Progenitor cell of endocrine pancreas (in vitro differentiated cells): ENCODE results near the gene RUNDC3A. TPM values are rescaled to one million over a fixed set of nuclear protein-coding genes. Genes with fewer than 3 reads are reported as not detected.

Source experiments
- DNase-seq: peaks from one replicate; pipeline ENCODE4 v3.0.0; 2021; ENCODE audit warnings: low spot score; ENCODE audit not compliant: unreplicated experiment
- H3K27ac Mint-ChIP-seq: 2 replicates; pipeline ENCODE4 v1.8.0; 2021; ENCODE audit warnings: mild to moderate bottlenecking, moderate library complexity, mixed read lengths
- H3K27me3 Mint-ChIP-seq: 2 replicates; pipeline ENCODE4 v1.8.0; 2021; ENCODE audit warnings: mixed read lengths
- H3K36me3 Mint-ChIP-seq: 2 replicates; pipeline ENCODE4 v1.8.0; 2022; ENCODE audit warnings: mixed read lengths; ENCODE audit not compliant: insufficient read depth
- H3K4me1 Mint-ChIP-seq: 2 replicates; pipeline ENCODE4 v1.8.0; 2021; ENCODE audit warnings: low read depth, mixed read lengths
- H3K4me3 Mint-ChIP-seq: 2 replicates; pipeline ENCODE4 v1.8.0; 2021; ENCODE audit warnings: low read depth, mild to moderate bottlenecking, moderate library complexity, mixed read lengths
- H3K9me3 Mint-ChIP-seq: 2 replicates; pipeline ENCODE4 v1.8.0; 2021; ENCODE audit warnings: low read depth, mixed read lengths
- total RNA-seq: library from RNA; stranded (reverse); gene quantifications from 2 replicates; pipeline ENCODE4 v1.2.1, GENCODE V29; 2021
- TF ChIP-seq, protein P1 (sequence below): fragments of 200-600 bp; sonication (generic); IDR thresholded peaks from one replicate; pipeline ENCODE4 v1.5.0; 2021; ENCODE audit warnings: antibody characterized with exemption, mild to moderate bottlenecking; ENCODE audit not compliant: unreplicated experiment

RUNDC3A gene
- total RNA-seq, 1 donor from 2014 or later: 9.3 TPM

DNA sequence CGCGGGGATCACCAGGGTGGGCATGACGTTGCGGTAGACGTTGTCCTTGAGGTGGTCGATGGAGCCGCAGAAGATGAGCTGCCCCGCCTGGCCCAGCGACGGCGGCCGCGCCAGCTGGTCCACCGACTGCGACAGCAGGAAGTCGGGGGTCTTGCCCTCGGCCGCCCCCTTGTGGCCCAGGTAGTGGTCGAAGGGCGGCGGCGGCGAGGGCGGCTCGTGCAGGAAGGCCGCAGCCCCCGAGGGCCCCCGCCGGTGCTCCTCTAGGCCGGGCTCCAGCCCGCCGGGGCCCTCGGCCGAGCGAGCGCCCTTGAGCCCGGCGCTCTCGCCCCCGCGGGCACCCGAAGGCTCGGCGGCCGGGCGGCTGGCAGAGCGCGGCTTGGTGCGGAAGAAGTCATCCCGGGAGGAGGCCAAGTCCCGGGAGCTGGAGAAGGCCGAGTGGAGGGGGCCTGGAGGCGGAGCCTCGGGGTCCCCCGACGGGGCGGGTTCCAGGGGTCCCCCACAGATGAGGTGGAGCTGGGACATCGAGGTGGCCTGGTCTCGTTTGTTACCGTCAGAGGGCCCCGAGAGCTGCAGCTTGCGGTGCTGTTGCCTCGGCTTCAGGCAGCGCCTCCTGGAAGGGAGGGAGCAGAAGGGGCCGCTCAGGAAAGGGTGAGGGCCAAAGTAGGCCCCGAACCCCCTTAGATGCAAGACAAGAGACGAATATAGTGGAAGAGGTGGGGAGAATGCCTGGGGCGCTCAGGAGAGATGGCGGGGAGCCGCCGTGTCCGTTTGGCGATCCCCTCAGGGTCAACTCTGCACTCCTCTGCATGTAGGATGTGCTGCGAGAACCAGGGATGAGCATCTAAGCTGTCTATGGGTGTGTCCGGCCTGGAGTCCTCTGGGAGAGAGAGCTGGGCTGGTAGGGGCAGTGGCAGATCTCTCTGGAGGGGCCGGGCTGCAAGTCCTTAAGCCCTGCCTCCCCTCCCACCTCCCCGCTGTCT is 46.5 kb downstream of the RUNDC3A start:
- Mint-ChIP-seq H3K4me3 (no peak overlapping the region), H3K27me3 (peaks cover 7% of the 10 kb centered on the region), H3K4me1 (no peaks in the 10 kb centered on the region), H3K36me3 (peaks cover 11% of the 10 kb centered on the region), H3K27ac (no peak overlapping the region), H3K9me3 (no peaks in the 10 kb centered on the region)
- DNase-seq: peak; percentile 70
- TF ChIP-seq, protein P1, sequence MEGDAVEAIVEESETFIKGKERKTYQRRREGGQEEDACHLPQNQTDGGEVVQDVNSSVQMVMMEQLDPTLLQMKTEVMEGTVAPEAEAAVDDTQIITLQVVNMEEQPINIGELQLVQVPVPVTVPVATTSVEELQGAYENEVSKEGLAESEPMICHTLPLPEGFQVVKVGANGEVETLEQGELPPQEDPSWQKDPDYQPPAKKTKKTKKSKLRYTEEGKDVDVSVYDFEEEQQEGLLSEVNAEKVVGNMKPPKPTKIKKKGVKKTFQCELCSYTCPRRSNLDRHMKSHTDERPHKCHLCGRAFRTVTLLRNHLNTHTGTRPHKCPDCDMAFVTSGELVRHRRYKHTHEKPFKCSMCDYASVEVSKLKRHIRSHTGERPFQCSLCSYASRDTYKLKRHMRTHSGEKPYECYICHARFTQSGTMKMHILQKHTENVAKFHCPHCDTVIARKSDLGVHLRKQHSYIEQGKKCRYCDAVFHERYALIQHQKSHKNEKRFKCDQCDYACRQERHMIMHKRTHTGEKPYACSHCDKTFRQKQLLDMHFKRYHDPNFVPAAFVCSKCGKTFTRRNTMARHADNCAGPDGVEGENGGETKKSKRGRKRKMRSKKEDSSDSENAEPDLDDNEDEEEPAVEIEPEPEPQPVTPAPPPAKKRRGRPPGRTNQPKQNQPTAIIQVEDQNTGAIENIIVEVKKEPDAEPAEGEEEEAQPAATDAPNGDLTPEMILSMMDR: peak; percentile 76

DNA sequence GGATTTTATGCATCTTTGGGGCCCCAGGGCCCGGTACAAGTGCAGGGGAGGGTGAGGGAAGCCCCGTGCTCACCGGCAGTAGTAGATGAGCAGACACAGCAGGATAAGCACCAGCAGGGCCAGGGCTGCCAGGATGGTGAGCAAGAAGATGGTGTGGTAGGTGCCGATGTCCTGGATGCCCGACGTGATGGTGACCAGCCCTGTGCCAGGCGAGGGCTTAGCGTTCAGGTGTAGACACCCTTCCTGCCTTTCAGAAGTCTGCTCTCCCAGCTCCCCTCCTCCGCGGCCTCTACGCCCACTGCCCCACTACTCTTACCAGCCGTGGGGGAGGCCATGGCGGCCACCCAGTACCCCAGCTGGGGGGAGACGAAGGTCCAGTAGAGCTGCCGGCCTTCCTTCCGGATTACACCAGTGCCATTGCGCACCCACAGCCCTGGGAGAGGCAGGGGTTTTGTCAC is 47.3 kb downstream of the RUNDC3A start:
- Mint-ChIP-seq H3K4me1 (peaks cover 4% of the 10 kb centered on the region), H3K27me3 (peaks cover 7% of the 10 kb centered on the region), H3K9me3 (no peaks in the 10 kb centered on the region), H3K36me3 (peaks cover 11% of the 10 kb centered on the region), H3K27ac (no peak overlapping the region), H3K4me3 (no peak overlapping the region)
- TF ChIP-seq, protein P1: no peak
- DNase-seq: no peak

DNA sequence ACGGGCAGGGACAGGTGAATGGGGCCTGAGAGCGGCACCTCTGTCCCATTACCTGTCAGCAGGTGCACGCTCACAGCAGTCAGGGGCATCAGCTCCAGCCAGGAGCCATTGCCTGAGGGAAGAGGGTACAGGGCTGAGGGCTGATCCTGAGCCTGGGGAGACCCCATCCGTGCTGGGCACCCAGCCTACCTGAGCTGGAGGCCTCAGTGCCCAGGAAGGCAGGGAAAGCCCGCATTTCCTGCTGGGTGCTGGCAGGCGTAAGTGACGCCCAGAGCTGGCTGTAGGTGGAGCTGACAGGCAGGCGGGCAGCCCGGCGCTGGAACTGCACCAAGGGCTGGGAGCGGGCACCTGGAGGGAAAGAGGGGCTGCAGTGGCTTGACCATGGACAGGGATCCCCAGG is 47.8 kb downstream of the RUNDC3A start:
- H3K27me3 Mint-ChIP-seq: peaks cover 7% of the 10 kb centered on the region

DNA sequence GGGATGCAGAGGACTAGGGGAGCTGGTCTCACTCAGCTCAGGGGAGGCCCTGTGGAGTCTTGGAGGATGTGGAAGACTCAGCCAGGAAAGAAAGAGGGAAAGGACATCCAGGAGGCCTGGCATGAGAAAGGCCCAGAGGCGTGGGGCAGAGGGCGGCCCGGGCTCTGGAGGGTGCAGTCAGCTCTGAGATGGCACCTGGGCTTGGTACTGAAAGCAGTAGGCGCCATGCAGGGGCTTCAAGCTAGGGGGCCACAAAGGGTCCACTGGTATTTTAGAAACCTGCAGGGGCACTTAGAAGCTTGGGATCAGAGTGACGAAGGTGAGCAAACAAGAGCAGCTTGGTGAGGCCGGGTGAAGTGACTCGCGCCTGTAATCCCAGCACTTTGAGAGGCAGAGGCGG is 49.7 kb downstream of the RUNDC3A start:
- peaks cover 5% of the 10 kb centered on the region for H3K36me3 Mint-ChIP-seq
- no peak for DNase-seq
- peaks cover 15% of the 10 kb centered on the region for H3K4me1 Mint-ChIP-seq
- H3K4me3 Mint-ChIP-seq: no peak overlapping the region
- peaks cover 4% of the 10 kb centered on the region for H3K27me3 Mint-ChIP-seq
- H3K27ac Mint-ChIP-seq: no peak overlapping the region
- TF ChIP-seq, protein P1: no peak
- H3K9me3 Mint-ChIP-seq: no peaks in the 10 kb centered on the region

More for the DNA sequence above, 47.8 kb downstream of the RUNDC3A start:
- H3K9me3 Mint-ChIP-seq: no peaks in the 10 kb centered on the region
- H3K36me3 Mint-ChIP-seq: peaks cover 11% of the 10 kb centered on the region
- TF ChIP-seq, protein P1: no peak
- DNase-seq: no peak
- H3K4me1 Mint-ChIP-seq: peaks cover 10% of the 10 kb centered on the region
- H3K27ac Mint-ChIP-seq: no peak overlapping the region
- no peak overlapping the region for H3K4me3 Mint-ChIP-seq

DNA sequence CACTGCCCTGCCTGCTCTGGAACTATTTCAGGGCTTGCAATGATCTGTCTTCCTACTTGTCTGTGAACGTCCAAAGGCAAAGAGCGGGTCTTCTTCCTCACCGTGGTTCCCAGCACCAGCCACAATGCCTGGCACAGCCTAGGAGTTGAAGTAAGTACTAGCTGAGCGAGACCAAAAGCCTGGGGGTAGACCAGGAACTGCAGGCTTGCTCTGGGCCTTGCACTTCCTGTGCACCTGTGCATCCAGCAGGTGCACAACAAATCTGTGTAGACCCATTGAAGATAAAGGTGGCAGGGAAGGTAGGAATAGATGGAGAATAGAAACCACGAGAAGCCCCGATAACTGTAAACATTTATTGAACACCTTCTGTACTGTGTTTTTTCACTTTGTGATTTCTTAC is 50.6 kb downstream of the RUNDC3A start:
- TF ChIP-seq, protein P1: no peak
- H3K4me3 Mint-ChIP-seq: no peak overlapping the region
- H3K27me3 Mint-ChIP-seq: peaks cover 3% of the 10 kb centered on the region
- no peak for DNase-seq
- peaks cover 15% of the 10 kb centered on the region for H3K4me1 Mint-ChIP-seq
- no peaks in the 10 kb centered on the region for H3K9me3 Mint-ChIP-seq
- peaks cover 4% of the 10 kb centered on the region for H3K36me3 Mint-ChIP-seq
- no peak overlapping the region for H3K27ac Mint-ChIP-seq
